A549 (cell line): ENCODE results near the gene COX7A2L. TPM values are rescaled to one million over a fixed set of nuclear protein-coding genes. Genes with fewer than 3 reads are reported as not detected.
A peak's percentile ranks its signal among the peaks of the same experiment; 100 is the strongest.

ENCODE experiments used
- ATAC-seq, 2 experiments: fragments of 200-7000 bp in 1 of 2; fragments of >200 bp in 1 of 2; cut with Nextera tagmentation in 1 of 2; cut with Tn5 transposase in 1 of 2; 3 replicates each; pipeline versions ENCODE4 v1.8.0 to v1.9.1; 2018 to 2020; ENCODE audit warnings: mild to moderate bottlenecking in 1 of 2, moderate library complexity in 1 of 2
- CTCF ChIA-PET: fragments of 300-600 bp; sonication (Branson Sonifier 250); formaldehyde crosslinking; extraction: SDS; loops from one replicate; lab custom pipeline; 2021; ENCODE audit warnings: antibody characterized with exemption, inconsistent platforms; lab: Yijun Ruan, JAX
- POLR2A ChIA-PET: fragments of 350-600 bp; formaldehyde crosslinking; extraction: SDS; loops from one replicate; lab custom pipeline; 2021; ENCODE audit warnings: antibody characterized with exemption, inconsistent platforms; lab: Yijun Ruan, JAX
- DNase-seq, 2 experiments: peaks; one replicate each; pipeline versions ENCODE4 v3.0.0 to v3.0.0-alpha.2; 2011 to 2016; ENCODE audit warnings: low read depth in 1 of 2, low spot score in 1 of 2
- FAIRE-seq: peaks from 2 replicates; lab custom pipeline; 2011; peaks lifted over from hg19 to GRCh38; lab: Jason Lieb, UNC
- H3K27ac ChIP-seq, 2 experiments: fragments of >200 bp; sonication (Bioruptor Twin); formaldehyde crosslinking; 3 replicates each; pipeline ENCODE4 v1.5.1; 2016 to 2017
- H3K4me1 ChIP-seq: fragments of >200 bp; sonication (Bioruptor Twin); formaldehyde crosslinking; 3 replicates; pipeline ENCODE4 v1.6.1; 2016
- H3K4me2 ChIP-seq: fragments of >200 bp; sonication (Bioruptor Twin); formaldehyde crosslinking; 3 replicates; pipeline ENCODE4 v1.6.1; 2016
- H3K4me3 ChIP-seq: fragments of >200 bp; sonication (Bioruptor Twin); formaldehyde crosslinking; 3 replicates; pipeline ENCODE4 v1.5.1; 2016
- H3K9me3 ChIP-seq: fragments of >200 bp; sonication (Bioruptor Twin); formaldehyde crosslinking; 3 replicates; pipeline ENCODE4 v1.6.1; 2016
- BCL3 ChIP-seq: fragments of >200 bp; sonication (Bioruptor Twin); formaldehyde crosslinking; IDR thresholded peaks from 3 replicates; pipeline ENCODE4 v1.6.1; 2016
- BHLHE40 ChIP-seq: IDR thresholded peaks from 2 replicates; pipeline ENCODE4 v1.6.1; 2012; ENCODE audit warnings: low read depth, low read length, inconsistent platforms
- CBX8 ChIP-seq: fragments of 200-600 bp; sonication (generic); IDR thresholded peaks from 2 replicates; pipeline ENCODE4 v1.6.1; 2016
- CTCF ChIP-seq: fragments of >200 bp; sonication (Bioruptor Twin); formaldehyde crosslinking; IDR thresholded peaks from 3 replicates; pipeline ENCODE4 v1.5.1; 2016
- ESRRA ChIP-seq: fragments of 150-350 bp; IDR thresholded peaks from 2 replicates; pipeline ENCODE4 v1.6.1; 2014; ENCODE audit warnings: mild to moderate bottlenecking, low read length, borderline replicate concordance
- FOSB ChIP-seq: fragments of 250-450 bp; sonication (Bioruptor Pico); IDR thresholded peaks from 2 replicates; pipeline ENCODE4 v1.5.0; 2020; ENCODE audit warnings: mild to moderate bottlenecking, moderate library complexity
- HEYL ChIP-seq: fragments of 250-450 bp; sonication (Bioruptor Pico); IDR thresholded peaks from 2 replicates; pipeline ENCODE4 v1.8.0; 2021; ENCODE audit warnings: mild to moderate bottlenecking, moderate library complexity
- HMGXB4 ChIP-seq: fragments of 250-450 bp; sonication (Bioruptor Pico); IDR thresholded peaks from 2 replicates; pipeline ENCODE4 v1.5.0; 2021; ENCODE audit warnings: mild to moderate bottlenecking, moderate library complexity, borderline replicate concordance
- HOXB13 ChIP-seq: fragments of 250-450 bp; sonication (Bioruptor Pico); IDR thresholded peaks from 2 replicates; pipeline ENCODE4 v1.5.0; 2020; ENCODE audit warnings: low read depth, mild to moderate bottlenecking, moderate library complexity
- KDM5A ChIP-seq: fragments of 200-600 bp; sonication (generic); IDR thresholded peaks from 2 replicates; pipeline ENCODE4 v1.6.1; 2016; ENCODE audit warnings: antibody characterized with exemption, mild to moderate bottlenecking
- MAZ ChIP-seq: fragments of 150-350 bp; IDR thresholded peaks from 2 replicates; pipeline ENCODE4 v1.6.1; 2014; ENCODE audit warnings: antibody characterized with exemption, low read depth, low read length, borderline replicate concordance
- NR3C1 ChIP-seq: fragments of >200 bp; sonication (Bioruptor Twin); formaldehyde crosslinking; IDR thresholded peaks from 3 replicates; pipeline ENCODE4 v1.6.1; 2017
- PBX3 ChIP-seq: IDR thresholded peaks from 2 replicates; pipeline ENCODE4 v1.6.1; 2012
- PHF8 ChIP-seq: fragments of 200-600 bp; sonication (generic); IDR thresholded peaks from 2 replicates; pipeline ENCODE4 v1.6.1; 2016; ENCODE audit warnings: low read depth, mild to moderate bottlenecking, antibody characterized with exemption, moderate library complexity, borderline replicate concordance
- RAD21 ChIP-seq, 2 experiments: fragments of >200 bp in 1 of 2; sonication (Bioruptor Twin) in 1 of 2; formaldehyde crosslinking in 1 of 2; IDR thresholded peaks in 1 of 2; conservative IDR thresholded peaks in 1 of 2; 2 replicates in 1 of 2; 3 replicates in 1 of 2; pipeline ENCODE4 v1.6.1; 2012 to 2018; ENCODE audit warnings: inconsistent platforms in 1 of 2
- RCOR1 ChIP-seq: fragments of 150-350 bp; IDR thresholded peaks from 2 replicates; pipeline ENCODE4 v1.6.1; 2014; ENCODE audit warnings: antibody characterized with exemption, low read length, low read depth
- SMC3 ChIP-seq: fragments of >200 bp; sonication (Bioruptor Twin); formaldehyde crosslinking; IDR thresholded peaks from 3 replicates; pipeline ENCODE4 v1.6.1; 2018; ENCODE audit warnings: inconsistent platforms
- SREBF2 ChIP-seq: fragments of 450-650 bp; IDR thresholded peaks from 2 replicates; pipeline ENCODE4 v1.6.1; 2014; ENCODE audit warnings: mild to moderate bottlenecking, moderate library complexity
- TFCP2L1 ChIP-seq: fragments of 250-450 bp; sonication (Bioruptor Pico); IDR thresholded peaks from 2 replicates; pipeline ENCODE4 v1.5.0; 2021; ENCODE audit warnings: mild to moderate bottlenecking
- USF2 ChIP-seq: fragments of 450-650 bp; IDR thresholded peaks from 2 replicates; pipeline ENCODE4 v1.6.1; 2014; ENCODE audit warnings: antibody characterized with exemption
- ZFP36 ChIP-seq: fragments of 450-650 bp; IDR thresholded peaks from 2 replicates; pipeline ENCODE4 v1.6.1; 2014; ENCODE audit warnings: borderline replicate concordance; ENCODE audit not compliant: partially characterized antibody
- WGBS: methylation state at CpG from one replicate; pipeline ENCODE4 v1.1.6; 2017; ENCODE audit errors: missing lambda C conversion rate; 5-methylcytosine and 5-hydroxymethylcytosine counted together
- polyA plus RNA-seq, 4 experiments: library from polyadenylated mRNA; depleted of rRNA in 3 of 4; stranded (reverse); fragments of >200 nt; fragmentation: RNase III in 1 of 4; extraction: RNeasy Plus Mini Kit Qiagen cat#74134 plus additional on column Dnase treatment in 1 of 4; gene quantifications; 2 replicates in 3 of 4; 3 replicates in 1 of 4; pipeline ENCODE4 v1.2.3, GENCODE V29; 2011 to 2017

Gene COX7A2L
- polyA plus RNA-seq, 2 of the 4 experiments (the other 2 are of a cell fraction), result 126 to 258 TPM

- H3K9me3 ChIP-seq, result no peaks in the 10 kb centered on the region
- no peak overlapping the region for H3K4me3 ChIP-seq
- H3K4me1 ChIP-seq, result no peaks in the 10 kb centered on the region
- TF ChIP-seq PHF8 (no peak), ESRRA (no peak), BCL3 (no peak), CTCF (no peak), SMC3 (no peak), HOXB13 (no peak), HEYL (CRISPR knock-in tag) (no peak), FOSB (CRISPR knock-in tag) (no peak), RCOR1 (no peak), USF2 (no peak), NR3C1 (no peak), PBX3 (no peak), HMGXB4 (CRISPR knock-in tag) (no peak), ZFP36 (no peak), TFCP2L1 (CRISPR knock-in tag) (no peak), MAZ (no peak), KDM5A (no peak), CBX8 (no peak), SREBF2 (no peak), BHLHE40 (no peak)
- no peak for FAIRE-seq
- H3K4me2 ChIP-seq, result no peak overlapping the region
- no peak overlapping the region for H3K27ac ChIP-seq
- WGBS, result 70% methylated on average over 5 of the region's 5 CpGs
- CTCF ChIA-PET, result interaction anchor here (1.0 to 1.4 kb wide), 3 partner anchors 8 to 29 kb away, joined by 3 to 5 read pairs (median 4); no protein-coding TSS in a partner anchor
- no peak for DNase-seq
- ATAC-seq, result no peak
- POLR2A ChIA-PET, result no interaction called here
These were observed 29.5 kb upstream of the COX7A2L start for GRCh38 chr2:42390401-42390969.

- POLR2A ChIA-PET, result no interaction called here
- no peak overlapping the region for H3K4me3 ChIP-seq
- no peaks in the 10 kb centered on the region for H3K9me3 ChIP-seq
- H3K27ac ChIP-seq, result no peak overlapping the region
- TF ChIP-seq RAD21 (conservative IDR thresholded peaks at IDR 0.05 in 1 of 2, IDR thresholded peaks at IDR 0.05 in 1 of 2), result peak in 1 of 2 experiments; percentile 26; a peak in 2 of 5 replicates
- no peak for TF ChIP-seq BHLHE40
- peak; percentile 27; the same call in 2 of the 3 replicates for TF ChIP-seq CTCF
- no peaks in the 10 kb centered on the region for H3K4me1 ChIP-seq
- no peak for FAIRE-seq
- CTCF ChIA-PET, result interaction anchor here (0.6 to 1.7 kb wide), 4 partner anchors 9 to 518 kb away, joined by 3 to 8 read pairs (median 3); no protein-coding TSS in a partner anchor
- WGBS, result 78% methylated on average over 5 of the region's 5 CpGs
- peak; percentile 28 to 45 for DNase-seq
- no peak overlapping the region for H3K4me2 ChIP-seq
- peak; percentile 60 to 80; a peak in 4 of 6 replicates for ATAC-seq
These were observed 25.7 kb upstream of the COX7A2L start for GRCh38 chr2:42386682-42387081.
